Natural killer cell (primary cell): ENCODE measurements around the gene CXorf66. TPM values are rescaled to one million over a fixed set of nuclear protein-coding genes. Genes with fewer than 3 reads are reported as not detected.

Experiments used
- ATAC-seq, 3 donors: fragments of 150-1000 bp in 2 of 3; fragments of 200-7000 bp in 1 of 3; cut with Tn5 transposase; 1 replicate in 1 of 3; 2 replicates in 2 of 3; pipeline ENCODE4 v1.10.0; 2021; ENCODE audit warnings: mild to moderate bottlenecking in 2 of 3, moderate library complexity in 2 of 3
- DNase-seq, 2 donors: peaks; one replicate each; pipeline versions ENCODE4 v3.0.0 to v3.0.0-alpha.2; 2013 to 2021; ENCODE audit warnings: mixed read lengths in 1 of 2
- H3K27ac ChIP-seq: one replicate; pipeline ENCODE4 v1.5.1; 2013; ENCODE audit warnings: mild to moderate bottlenecking, low read length
- H3K27me3 ChIP-seq: one replicate; pipeline ENCODE4 v1.6.1; 2013; ENCODE audit warnings: low read length; ENCODE audit not compliant: control insufficient read depth, insufficient read depth
- H3K36me3 ChIP-seq: one replicate; pipeline ENCODE4 v1.6.1; 2013; ENCODE audit warnings: low read length; ENCODE audit not compliant: control insufficient read depth, insufficient read depth
- H3K4me1 ChIP-seq: one replicate; pipeline ENCODE4 v1.6.1; 2013; ENCODE audit warnings: low read length; ENCODE audit not compliant: control insufficient read depth, insufficient read depth
- H3K4me3 ChIP-seq: one replicate; pipeline ENCODE4 v1.5.1; 2013; ENCODE audit warnings: low read length
- H3K9me3 ChIP-seq: one replicate; pipeline ENCODE4 v1.6.1; 2013; ENCODE audit warnings: low read length; ENCODE audit not compliant: control insufficient read depth, insufficient read depth
- H3K27ac Mint-ChIP-seq, 2 donors: one replicate each; pipeline ENCODE4 v1.8.0; 2022; ENCODE audit warnings: mild to moderate bottlenecking in 2 of 2, mixed read lengths in 2 of 2, moderate library complexity in 1 of 2
- H3K27me3 Mint-ChIP-seq, 2 donors: one replicate each; pipeline ENCODE4 v1.8.0; 2022; ENCODE audit warnings: low read depth in 2 of 2, mixed read lengths in 2 of 2
- H3K36me3 Mint-ChIP-seq: one replicate; pipeline ENCODE4 v1.8.0; 2022; ENCODE audit warnings: mixed read lengths
- H3K4me1 Mint-ChIP-seq, 2 donors: one replicate each; pipeline ENCODE4 v1.8.0; 2022; ENCODE audit warnings: mixed read lengths in 2 of 2
- H3K4me3 Mint-ChIP-seq: one replicate; pipeline ENCODE4 v1.8.0; 2022; ENCODE audit warnings: mild to moderate bottlenecking, moderate library complexity, mixed read lengths
- H3K9me3 Mint-ChIP-seq, 2 donors: one replicate each; pipeline ENCODE4 v1.8.0; 2022; ENCODE audit warnings: mixed read lengths in 2 of 2
- CTCF ChIP-seq: fragments of 200-600 bp; IDR thresholded peaks from one replicate; pipeline ENCODE4 v1.8.0; 2022; ENCODE audit warnings: antibody characterized with exemption
- WGBS: methylation state at CpG from one replicate; pipeline ENCODE4 v1.1.7; 2013; ENCODE audit warnings: missing lambda C conversion rate; ENCODE audit not compliant: insufficient coverage; 5-methylcytosine and 5-hydroxymethylcytosine counted together
- intact Hi-C: fragments of 100-400 bp; cut with micrococcal nuclease; formaldehyde crosslinking; loops from one replicate; pipeline ENCODE4 v1.14.2; 2022
- total RNA-seq, 4 donors: library from RNA; stranded (reverse); fragments of 120-200 nt in 1 of 4; gene quantifications; one replicate each; pipeline versions ENCODE4 v1.2.3 to v1.2.4, GENCODE V29; 2013 to 2022

The CXorf66 gene
- total RNA-seq, 3 donors from 2014 or later (not counting 1 experiment from before 2014, with no cell fraction given): not detected

- no peaks in the 10 kb centered on the region for H3K9me3 ChIP-seq
- H3K36me3 ChIP-seq: no peaks in the 10 kb centered on the region
- DNase-seq (no peak), ATAC-seq (no peak)
- Mint-ChIP-seq H3K4me1 (no peaks in the 10 kb centered on the region), H3K9me3 (no peaks in the 10 kb centered on the region), H3K27me3 (no peaks in the 10 kb centered on the region), H3K36me3 (no peaks in the 10 kb centered on the region), H3K27ac (no peak overlapping the region), H3K4me3 (no peak overlapping the region)
- 88% methylated on average over 3 of the region's 3 CpGs for WGBS
- intact Hi-C loops: no loop called here
- H3K27me3 ChIP-seq: no peaks in the 10 kb centered on the region
- H3K4me1 ChIP-seq: no peaks in the 10 kb centered on the region
- H3K4me3 ChIP-seq: no peak overlapping the region
- TF ChIP-seq CTCF: no peak
- no peak overlapping the region for H3K27ac ChIP-seq
These were observed 15.6 kb downstream of the CXorf66 start for GRCh38 chrX:139949703-139950102.

DNA sequence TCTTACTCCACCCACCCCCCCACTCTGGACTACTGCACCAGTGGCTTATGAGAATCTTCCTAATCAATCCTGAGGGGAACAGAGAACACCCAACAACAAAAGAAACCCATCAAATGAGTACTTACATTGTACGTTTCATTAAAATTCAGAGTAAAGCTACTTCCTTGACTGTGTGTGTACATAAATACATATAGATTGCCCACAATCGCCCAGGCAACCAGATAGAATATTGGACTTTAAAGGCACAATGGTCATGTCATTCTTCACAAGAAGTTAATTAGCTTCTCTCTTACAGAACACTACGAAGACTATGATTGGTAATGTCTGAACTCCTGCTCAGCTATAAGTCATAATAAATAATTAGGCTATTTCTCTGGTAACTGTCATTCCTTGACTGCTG is 20.2 kb downstream of the CXorf66 start:
- H3K4me3 ChIP-seq: no peak overlapping the region
- no peaks in the 10 kb centered on the region for H3K27me3 ChIP-seq
- no peaks in the 10 kb centered on the region for H3K9me3 ChIP-seq
- H3K9me3 Mint-ChIP-seq: no peaks in the 10 kb centered on the region
- no peak for DNase-seq
- H3K4me3 Mint-ChIP-seq: no peak overlapping the region
- H3K36me3 ChIP-seq: no peaks in the 10 kb centered on the region
- H3K4me1 ChIP-seq: no peaks in the 10 kb centered on the region
- no CpG with 5 or more reads among the region's 3 CpGs for WGBS
- H3K4me1 Mint-ChIP-seq: no peaks in the 10 kb centered on the region
- H3K27me3 Mint-ChIP-seq: peaks cover 5 to 10% of the 10 kb centered on the region in 2 donors
- TF ChIP-seq CTCF: no peak
- intact Hi-C loops: no loop called here
- H3K36me3 Mint-ChIP-seq: no peaks in the 10 kb centered on the region
- H3K27ac Mint-ChIP-seq: no peak overlapping the region
- no peak overlapping the region for H3K27ac ChIP-seq
- ATAC-seq: no peak

- no peaks in the 10 kb centered on the region for H3K9me3 Mint-ChIP-seq
- peak in 1 of 2 donors; percentile 30 for DNase-seq
- intact Hi-C loops: no loop called here
These were observed 29.1 kb downstream of the CXorf66 start for GRCh38 chrX:139936259-139936658.

More at GRCh38 chrX:139936259-139936658, 29.1 kb downstream of the CXorf66 start:
- TF ChIP-seq CTCF: no peak
- peaks cover 0 to under 1% of the 10 kb centered on the region in 2 donors for H3K4me1 Mint-ChIP-seq
- no peak for ATAC-seq
- Histone ChIP-seq H3K4me3 (no peak overlapping the region), H3K27me3 (no peaks in the 10 kb centered on the region), H3K36me3 (no peaks in the 10 kb centered on the region), H3K27ac (no peak overlapping the region), H3K9me3 (no peaks in the 10 kb centered on the region), H3K4me1 (peaks cover 9% of the 10 kb centered on the region)
- peaks cover 0 to 4% of the 10 kb centered on the region in 2 donors for H3K27me3 Mint-ChIP-seq
- no peaks in the 10 kb centered on the region for H3K36me3 Mint-ChIP-seq
- H3K4me3 Mint-ChIP-seq: no peak overlapping the region
- no peak overlapping the region for H3K27ac Mint-ChIP-seq
